Measurements from ENCODE around the gene COL9A2.
A peak's percentile ranks its signal among the peaks of the same experiment; 100 is the strongest.

Gene COL9A2

DNA sequence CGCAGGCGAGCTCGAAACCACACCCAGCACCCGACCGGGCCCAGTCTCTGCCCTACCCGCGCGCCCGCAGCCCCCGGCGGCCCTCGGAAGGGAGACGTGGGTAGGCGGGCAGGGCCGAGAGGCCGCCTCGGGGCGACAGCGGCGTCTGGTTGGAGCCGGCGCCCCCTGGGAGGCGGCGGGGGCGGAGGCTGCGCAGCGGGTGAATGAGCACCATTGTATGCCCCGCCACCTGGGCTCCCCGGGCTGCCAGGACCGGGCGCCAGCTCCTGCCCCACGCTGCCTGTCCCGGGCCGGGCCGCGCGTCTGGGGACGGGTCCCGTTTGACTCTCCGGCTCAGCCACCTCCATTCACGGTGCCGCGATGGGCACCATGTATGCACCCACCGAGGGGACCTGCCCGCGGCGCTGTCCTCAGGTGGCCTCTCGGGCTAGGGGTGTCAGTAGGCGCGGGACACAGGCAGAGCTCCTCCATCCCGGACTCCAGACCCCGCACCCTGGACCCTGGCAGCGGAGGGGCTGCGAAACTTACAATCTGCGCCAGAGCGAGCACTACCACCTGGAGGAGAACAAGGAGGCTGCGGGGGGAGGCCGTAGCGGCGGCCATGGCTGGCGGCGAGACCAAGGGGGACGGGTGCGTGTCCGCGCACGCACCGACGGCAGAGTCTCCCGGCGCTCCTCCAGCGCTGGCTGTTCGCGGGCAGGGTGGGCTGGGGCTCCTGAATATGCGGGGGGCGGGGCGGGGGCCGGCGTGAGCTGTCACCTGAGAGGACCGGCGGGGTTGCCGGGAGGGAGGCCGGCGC, at the start of gene COL9A2:
TSS of gene COL9A2 (minus strand) at position 692 of the 799 bp plus-strand sequence. CDS start at position 603, 89 bp downstream.
- Histone ChIP-seq H3K36me3 (replicated peaks) (no peaks in the 10 kb centered on the region), H3K4me3 (ENCODE audit: low read depth, low read length) (peak within 1 kb of the TSS; percentile 38), H3K27ac (no peak within 1 kb of the TSS), H3K27me3 (replicated peaks) (peaks cover 28% of the 10 kb centered on the region)
- in situ Hi-C loops (cut with HindIII; ENCODE audit: low pct_ligation_motif_present, low sequenced_read_pairs), result no loop called here
- TF ChIP-seq, protein P1, sequence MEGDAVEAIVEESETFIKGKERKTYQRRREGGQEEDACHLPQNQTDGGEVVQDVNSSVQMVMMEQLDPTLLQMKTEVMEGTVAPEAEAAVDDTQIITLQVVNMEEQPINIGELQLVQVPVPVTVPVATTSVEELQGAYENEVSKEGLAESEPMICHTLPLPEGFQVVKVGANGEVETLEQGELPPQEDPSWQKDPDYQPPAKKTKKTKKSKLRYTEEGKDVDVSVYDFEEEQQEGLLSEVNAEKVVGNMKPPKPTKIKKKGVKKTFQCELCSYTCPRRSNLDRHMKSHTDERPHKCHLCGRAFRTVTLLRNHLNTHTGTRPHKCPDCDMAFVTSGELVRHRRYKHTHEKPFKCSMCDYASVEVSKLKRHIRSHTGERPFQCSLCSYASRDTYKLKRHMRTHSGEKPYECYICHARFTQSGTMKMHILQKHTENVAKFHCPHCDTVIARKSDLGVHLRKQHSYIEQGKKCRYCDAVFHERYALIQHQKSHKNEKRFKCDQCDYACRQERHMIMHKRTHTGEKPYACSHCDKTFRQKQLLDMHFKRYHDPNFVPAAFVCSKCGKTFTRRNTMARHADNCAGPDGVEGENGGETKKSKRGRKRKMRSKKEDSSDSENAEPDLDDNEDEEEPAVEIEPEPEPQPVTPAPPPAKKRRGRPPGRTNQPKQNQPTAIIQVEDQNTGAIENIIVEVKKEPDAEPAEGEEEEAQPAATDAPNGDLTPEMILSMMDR (IDR thresholded peaks at IDR 0.05; ENCODE audit: low read depth, low read length, missing control alignments), result no peak
- DNase-seq, result no peak

DNA sequence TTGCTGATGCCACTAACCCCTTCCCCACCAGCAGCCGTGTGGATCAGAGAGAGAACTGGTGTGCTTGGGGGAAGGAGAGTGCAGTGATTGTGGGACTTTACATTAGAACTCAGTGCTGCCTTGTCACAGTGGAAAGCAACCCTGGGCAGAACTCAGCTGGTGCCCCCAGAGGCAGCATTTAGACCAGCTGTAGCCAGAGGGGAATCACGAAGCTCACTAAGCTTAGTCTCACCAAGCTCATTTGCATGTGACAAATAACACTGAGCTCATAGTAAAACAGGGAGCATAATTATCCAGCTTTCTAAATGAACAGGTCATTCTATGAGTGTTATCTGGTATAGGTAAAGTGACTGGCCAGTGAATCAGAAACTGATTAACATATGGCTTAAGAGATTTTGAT, 46.6 kb upstream of the COL9A2 start:
- in situ Hi-C loops (cut with HindIII; ENCODE audit: low pct_ligation_motif_present, low sequenced_read_pairs), result no loop called here
- TF ChIP-seq, protein P1 (IDR thresholded peaks at IDR 0.05; ENCODE audit: low read depth, low read length, missing control alignments), result peak; percentile 26
- Histone ChIP-seq H3K36me3 (replicated peaks) (no peaks in the 10 kb centered on the region), H3K4me3 (ENCODE audit: low read depth, low read length) (no peak overlapping the region), H3K27me3 (replicated peaks) (no peaks in the 10 kb centered on the region), H3K27ac (no peak overlapping the region)
- no peak for DNase-seq

- DNase-seq, result peak; percentile 36
- TF ChIP-seq, protein P1 (IDR thresholded peaks at IDR 0.05; ENCODE audit: low read depth, low read length, missing control alignments), result no peak
- no peak overlapping the region for H3K27ac ChIP-seq
- in situ Hi-C loops (cut with HindIII; ENCODE audit: low pct_ligation_motif_present, low sequenced_read_pairs), result no loop called here
- H3K4me3 ChIP-seq (ENCODE audit: low read depth, low read length), result no peak overlapping the region
- H3K27me3 ChIP-seq (replicated peaks), result no peaks in the 10 kb centered on the region
- no peaks in the 10 kb centered on the region for H3K36me3 ChIP-seq (replicated peaks)
These were observed 45.6 kb upstream of the COL9A2 start for GRCh38 chr1:40362699-40363098.

DNA sequence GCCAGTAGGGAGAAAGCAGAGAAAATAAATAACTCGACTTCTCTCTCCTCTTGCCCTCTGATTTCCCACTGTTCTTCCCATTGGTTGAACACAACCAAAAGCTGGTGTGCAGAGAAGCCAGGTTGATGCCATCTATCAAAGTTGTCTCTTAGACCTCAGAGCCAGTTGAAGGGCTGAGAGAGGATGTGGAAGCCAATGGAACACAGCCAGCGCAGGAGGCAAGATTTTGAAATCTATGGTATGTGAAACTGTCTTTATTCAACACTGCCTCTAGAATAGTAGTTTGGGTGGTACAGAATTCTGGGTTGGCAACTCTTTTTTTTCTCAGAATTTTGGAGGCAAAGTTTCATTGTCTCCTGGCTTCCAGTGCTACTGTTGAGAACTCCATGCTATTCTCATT, 45.1 kb upstream of the COL9A2 start:
- H3K4me3 ChIP-seq (ENCODE audit: low read depth, low read length), result no peak overlapping the region
- DNase-seq, result no peak
- in situ Hi-C loops (cut with HindIII; ENCODE audit: low pct_ligation_motif_present, low sequenced_read_pairs), result no loop called here
- H3K36me3 ChIP-seq (replicated peaks), result no peaks in the 10 kb centered on the region
- H3K27ac ChIP-seq, result no peak overlapping the region
- TF ChIP-seq, protein P1 (IDR thresholded peaks at IDR 0.05; ENCODE audit: low read depth, low read length, missing control alignments), result no peak
- no peaks in the 10 kb centered on the region for H3K27me3 ChIP-seq (replicated peaks)

- Histone ChIP-seq H3K4me3 (ENCODE audit: low read depth, low read length) (no peak overlapping the region), H3K36me3 (replicated peaks) (no peaks in the 10 kb centered on the region), H3K27ac (no peak overlapping the region), H3K27me3 (replicated peaks) (no peaks in the 10 kb centered on the region)
- in situ Hi-C loops (cut with HindIII; ENCODE audit: low pct_ligation_motif_present, low sequenced_read_pairs), result no loop called here
- DNase-seq, result no peak
- TF ChIP-seq, protein P1 (IDR thresholded peaks at IDR 0.05; ENCODE audit: low read depth, low read length, missing control alignments), result no peak
These were observed 44.6 kb upstream of the COL9A2 start for GRCh38 chr1:40361637-40362036.
